ENCODE data around the gene CHRNG.
"Not testable (repeated sequence)": the region's sequence is repeated elsewhere in the genome, so short reads cannot be mapped to it uniquely, and the experiment has no call there.

CHRNG gene

DNA sequence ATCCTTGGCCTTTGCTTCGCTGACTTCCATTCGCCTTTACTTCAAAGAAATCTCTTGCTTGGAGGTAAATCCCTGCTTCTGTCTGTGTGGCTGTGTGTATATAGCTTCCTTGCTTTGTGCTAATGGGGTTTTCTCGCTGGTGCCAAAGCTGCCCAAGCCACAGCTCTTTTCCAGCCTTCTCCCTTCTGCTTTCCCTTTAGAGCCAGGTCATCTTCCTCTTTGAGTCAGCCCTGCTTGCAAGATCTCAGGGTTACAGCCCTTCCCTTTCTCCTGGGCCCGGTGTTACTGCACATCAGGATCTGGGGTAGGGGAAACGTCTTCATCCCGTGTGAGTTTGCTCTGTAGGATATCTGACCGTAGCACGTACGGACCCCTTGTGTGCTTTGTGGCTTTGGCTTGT lies 30.0 kb downstream of the CHRNG start:
- 0 out of 2 replicates have a peak, but pooled peaks have one; percentile 23 for TF ChIP-seq POLR2AphosphoS5 (IDR thresholded peaks at IDR 0.05; ENCODE audit: low read depth, low read length)
- no peak for TF ChIP-seq PAX5 (IDR thresholded peaks at IDR 0.05; ENCODE audit: insufficient read depth, low read length, severe bottlenecking)
- FAIRE-seq (no peak), DNase-seq (ENCODE audit: insufficient read length, low spot score) (no peak)

DNA sequence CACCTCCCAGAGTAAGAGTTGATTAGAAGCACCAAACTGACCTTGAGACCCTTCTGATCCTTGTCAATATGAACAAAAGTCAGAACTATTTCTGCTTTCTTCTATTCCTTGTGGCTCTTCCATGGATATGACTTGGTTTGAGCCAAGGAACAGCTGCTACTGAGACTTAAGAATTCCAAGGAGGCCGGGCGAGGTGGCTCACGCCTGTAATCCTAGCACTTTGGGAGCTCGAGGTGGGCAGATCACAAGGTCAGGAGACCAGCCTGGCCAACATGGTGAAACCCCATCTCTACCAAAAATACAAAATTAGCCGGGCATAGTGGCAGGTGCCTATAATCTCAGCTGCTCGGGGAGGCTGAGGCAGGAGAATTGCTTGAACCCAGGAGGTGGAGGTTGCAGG lies 31.0 kb downstream of the CHRNG start:
- not testable (repeated sequence) for DNase-seq (ENCODE audit: insufficient read length, low spot score); FAIRE-seq

DNA sequence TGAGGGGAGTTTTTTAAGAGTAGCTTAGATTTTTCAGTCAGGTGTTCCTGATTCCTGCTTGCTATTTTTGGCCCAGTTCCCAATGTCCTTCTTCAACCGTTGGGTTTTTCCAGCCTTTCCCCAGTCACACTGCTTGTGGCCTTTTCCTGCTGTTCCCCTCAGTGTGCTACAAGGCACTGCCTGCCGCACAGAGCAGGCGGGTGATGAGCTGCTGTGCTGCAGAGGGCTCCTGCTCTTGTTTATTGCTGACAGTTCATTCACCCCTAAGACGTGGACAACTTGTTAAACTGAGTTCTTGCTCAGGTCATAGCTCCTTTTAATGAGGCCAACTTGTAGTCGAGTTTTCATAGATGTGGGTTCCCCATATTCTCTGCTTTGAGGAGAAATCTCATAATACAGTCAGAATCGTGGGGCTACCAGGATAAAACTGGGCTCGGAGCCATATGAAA lies 31.6 kb downstream of the CHRNG start:
- FAIRE-seq (no peak), DNase-seq (ENCODE audit: insufficient read length, low spot score) (no peak)
- TF ChIP-seq PAX5 (IDR thresholded peaks at IDR 0.05; ENCODE audit: insufficient read depth, low read length, severe bottlenecking) (no peak), TAF1 (IDR thresholded peaks at IDR 0.05; ENCODE audit: low read depth, low read length) (no peak), SPI1 (IDR thresholded peaks at IDR 0.05; ENCODE audit: low read depth, low read length) (no peak), POLR2A (IDR thresholded peaks at IDR 0.05; ENCODE audit: low read depth, low read length) (no peak), POU2F2 (IDR thresholded peaks at IDR 0.05; ENCODE audit: low read depth, low read length) (no peak), POLR2AphosphoS5 (IDR thresholded peaks at IDR 0.05; ENCODE audit: low read depth, low read length) (no peak)

DNA sequence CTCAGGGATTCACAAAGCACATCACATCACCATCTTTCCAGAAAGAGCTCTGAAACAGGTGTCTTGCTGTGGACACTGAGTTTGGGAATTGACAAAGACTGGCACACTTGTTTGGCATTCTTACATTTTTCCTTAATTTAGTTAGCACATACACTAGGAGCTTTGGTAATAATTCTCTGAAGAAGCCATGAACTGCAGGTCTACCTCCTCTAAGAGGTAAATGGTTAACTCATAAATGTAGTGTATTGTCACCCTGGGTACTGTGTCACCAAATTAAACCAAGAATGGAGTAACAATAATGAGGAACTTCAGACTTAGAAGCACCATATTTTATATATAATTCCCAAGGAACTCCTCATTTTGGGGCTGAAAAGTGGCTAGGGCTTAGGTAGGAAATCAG lies 33.5 kb downstream of the CHRNG start:
- TF ChIP-seq POU2F2 (IDR thresholded peaks at IDR 0.05; ENCODE audit: low read depth, low read length) (no peak), POLR2A (IDR thresholded peaks at IDR 0.05; ENCODE audit: low read depth, low read length) (no peak), SPI1 (IDR thresholded peaks at IDR 0.05; ENCODE audit: low read depth, low read length) (no peak), TAF1 (IDR thresholded peaks at IDR 0.05; ENCODE audit: low read depth, low read length) (no peak), POLR2AphosphoS5 (IDR thresholded peaks at IDR 0.05; ENCODE audit: low read depth, low read length) (no peak), PAX5 (IDR thresholded peaks at IDR 0.05; ENCODE audit: insufficient read depth, low read length, severe bottlenecking) (no peak)
- DNase-seq (ENCODE audit: insufficient read length, low spot score), result no peak
- FAIRE-seq, result no peak

DNA sequence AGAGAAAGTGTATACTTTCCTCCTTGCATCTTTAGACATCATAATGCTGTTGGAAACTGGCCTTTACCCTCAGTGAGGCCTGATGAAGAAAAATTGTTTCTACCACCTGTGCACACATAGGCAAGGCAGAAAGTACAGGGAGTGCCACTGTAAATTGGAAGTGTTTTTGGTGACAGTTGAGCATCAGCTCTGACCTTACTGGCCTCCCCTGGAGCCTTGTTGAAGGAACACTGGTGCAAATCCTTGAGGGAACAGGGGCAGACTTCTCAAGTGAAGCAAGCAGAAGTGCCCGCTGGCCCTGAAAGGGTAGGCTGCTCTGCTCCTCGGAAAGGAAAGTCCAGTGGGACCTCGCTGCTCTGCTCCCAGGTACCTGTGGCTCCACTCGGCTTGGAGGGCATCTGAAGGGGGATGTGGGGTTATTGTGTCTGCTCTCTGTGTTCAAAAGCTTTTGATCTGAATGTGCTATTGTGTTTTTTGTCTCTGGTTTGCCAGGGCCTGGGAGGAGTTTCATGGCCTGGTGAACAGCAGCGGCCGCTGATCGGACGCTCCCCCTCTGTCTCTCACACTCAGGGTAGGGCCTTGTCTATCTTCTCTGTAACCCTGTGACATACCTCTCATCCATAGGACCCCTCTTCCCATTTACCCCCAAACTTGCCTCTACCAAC lies 34.4 kb downstream of the CHRNG start:
- DNase-seq (ENCODE audit: insufficient read length, low spot score) (no peak), FAIRE-seq (no peak)
- TF ChIP-seq POLR2AphosphoS5 (IDR thresholded peaks at IDR 0.05; ENCODE audit: low read depth, low read length) (no peak), POLR2A (IDR thresholded peaks at IDR 0.05; ENCODE audit: low read depth, low read length) (no peak), SPI1 (IDR thresholded peaks at IDR 0.05; ENCODE audit: low read depth, low read length) (no peak), TAF1 (IDR thresholded peaks at IDR 0.05; ENCODE audit: low read depth, low read length) (no peak), POU2F2 (IDR thresholded peaks at IDR 0.05; ENCODE audit: low read depth, low read length) (no peak), PAX5 (IDR thresholded peaks at IDR 0.05; ENCODE audit: insufficient read depth, low read length, severe bottlenecking) (no peak)

DNA sequence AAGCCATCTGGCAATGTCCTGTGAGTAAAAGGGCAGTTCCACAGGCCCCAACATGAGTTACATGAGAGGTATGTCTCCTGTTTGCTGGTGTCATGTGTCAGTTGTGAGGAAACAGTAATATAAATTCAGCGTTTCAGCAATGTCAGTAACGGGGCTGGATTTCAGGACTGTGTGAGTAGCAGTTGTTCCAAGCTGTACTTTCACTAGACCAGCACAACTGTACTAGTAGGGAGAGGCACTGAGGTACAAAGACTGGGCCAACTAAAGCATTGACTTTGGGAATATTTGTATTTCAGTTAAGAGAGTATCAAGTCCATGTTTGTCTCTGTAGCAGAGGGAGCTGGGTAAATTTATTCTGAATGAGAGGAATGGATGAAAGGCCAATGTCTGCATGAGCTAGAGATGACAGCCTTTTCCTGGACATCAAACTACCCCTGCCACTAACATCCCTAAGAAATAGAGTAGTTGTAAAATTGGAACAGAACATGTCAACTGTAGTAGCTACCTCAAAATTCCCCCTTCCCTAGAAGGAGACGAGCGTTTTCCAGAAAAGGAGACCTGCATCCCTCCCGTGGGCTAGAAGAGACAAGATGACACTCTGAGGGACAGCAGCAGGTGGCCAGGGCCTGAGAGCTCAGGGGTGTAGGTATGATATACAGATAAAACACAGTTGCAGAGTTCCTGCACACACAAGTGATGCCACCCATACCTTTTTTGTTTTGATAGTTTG lies 35.3 kb downstream of the CHRNG start:
- FAIRE-seq (no peak), DNase-seq (ENCODE audit: insufficient read length, low spot score) (no peak)
- TF ChIP-seq POLR2AphosphoS5 (IDR thresholded peaks at IDR 0.05; ENCODE audit: low read depth, low read length) (no peak), PAX5 (IDR thresholded peaks at IDR 0.05; ENCODE audit: insufficient read depth, low read length, severe bottlenecking) (no peak), POLR2A (IDR thresholded peaks at IDR 0.05; ENCODE audit: low read depth, low read length) (no peak), SPI1 (IDR thresholded peaks at IDR 0.05; ENCODE audit: low read depth, low read length) (no peak), TAF1 (IDR thresholded peaks at IDR 0.05; ENCODE audit: low read depth, low read length) (no peak)

DNA sequence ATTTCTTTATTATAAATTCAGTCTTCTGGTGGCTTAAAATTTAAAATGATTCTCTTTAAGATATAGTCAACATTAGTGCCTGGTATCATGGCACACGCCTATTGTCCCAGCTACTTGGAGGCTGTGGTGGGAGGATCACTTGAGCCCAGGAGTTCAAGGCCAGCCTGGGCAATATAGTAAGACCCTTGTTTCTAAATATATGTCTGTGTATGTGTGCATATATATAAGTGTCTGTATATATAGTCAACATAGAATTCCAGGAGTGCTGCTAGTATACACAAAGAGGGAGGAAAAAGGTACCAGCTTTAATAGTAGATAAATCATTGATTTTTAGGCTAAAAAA lies 35.9 kb downstream of the CHRNG start:
- DNase-seq (ENCODE audit: insufficient read length, low spot score) (no peak), FAIRE-seq (no peak)
- TF ChIP-seq POLR2A (IDR thresholded peaks at IDR 0.05; ENCODE audit: low read depth, low read length) (no peak), POLR2AphosphoS5 (IDR thresholded peaks at IDR 0.05; ENCODE audit: low read depth, low read length) (no peak), TAF1 (IDR thresholded peaks at IDR 0.05; ENCODE audit: low read depth, low read length) (no peak), PAX5 (IDR thresholded peaks at IDR 0.05; ENCODE audit: insufficient read depth, low read length, severe bottlenecking) (no peak), SPI1 (IDR thresholded peaks at IDR 0.05; ENCODE audit: low read depth, low read length) (no peak), POU2F2 (IDR thresholded peaks at IDR 0.05; ENCODE audit: low read depth, low read length) (no peak)

DNA sequence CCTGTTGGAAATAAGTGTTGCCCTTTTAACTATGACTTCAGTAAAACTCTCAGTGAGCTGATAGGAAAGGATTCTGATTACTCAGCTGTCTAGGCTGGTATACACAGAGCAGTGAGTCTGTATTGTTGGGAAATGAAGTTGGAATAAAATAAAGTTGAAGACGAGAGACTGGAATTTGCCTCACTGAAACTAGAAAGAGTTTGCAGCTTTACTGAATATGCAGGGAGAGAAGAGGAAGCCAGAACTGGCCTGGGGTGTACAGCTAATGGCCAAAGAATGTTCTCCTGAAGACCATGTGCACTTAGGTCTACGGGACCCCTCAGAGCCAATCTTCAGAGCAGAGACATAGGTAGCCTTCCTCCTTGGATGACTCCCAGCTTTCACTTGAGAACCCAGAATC lies 37.5 kb downstream of the CHRNG start:
- DNase-seq (ENCODE audit: insufficient read length, low spot score), result no peak
- FAIRE-seq, result no peak
- no peak for TF ChIP-seq POU2F2 (IDR thresholded peaks at IDR 0.05; ENCODE audit: low read depth, low read length)
- no peak for TF ChIP-seq PAX5 (IDR thresholded peaks at IDR 0.05; ENCODE audit: insufficient read depth, low read length, severe bottlenecking)
- TF ChIP-seq POLR2A (IDR thresholded peaks at IDR 0.05; ENCODE audit: low read depth, low read length), result no peak
- TF ChIP-seq SPI1 (IDR thresholded peaks at IDR 0.05; ENCODE audit: low read depth, low read length), result no peak
- no peak for TF ChIP-seq TAF1 (IDR thresholded peaks at IDR 0.05; ENCODE audit: low read depth, low read length)
- TF ChIP-seq POLR2AphosphoS5 (IDR thresholded peaks at IDR 0.05; ENCODE audit: low read depth, low read length), result no peak

DNA sequence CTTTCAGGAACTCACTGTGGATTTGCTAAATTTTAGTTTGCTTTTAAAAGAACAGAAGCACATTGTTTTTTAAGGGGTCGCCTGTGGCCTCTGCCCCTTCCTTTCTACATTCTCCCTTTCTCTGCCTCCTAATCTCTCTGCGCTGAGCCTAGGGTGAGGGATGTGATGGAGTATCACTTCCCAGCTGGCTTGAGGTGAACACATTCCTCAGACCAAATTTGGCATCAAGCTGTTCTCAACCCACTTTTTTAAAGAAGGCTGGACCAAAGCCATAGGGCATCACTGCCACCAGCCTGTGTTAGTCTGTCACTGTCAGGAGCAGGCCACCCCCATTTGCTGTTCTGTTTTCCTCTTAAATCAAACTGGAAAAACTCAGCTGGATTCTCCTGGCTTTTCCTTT lies 38.3 kb downstream of the CHRNG start:
- DNase-seq (ENCODE audit: insufficient read length, low spot score) (no peak), FAIRE-seq (no peak)
- TF ChIP-seq POU2F2 (IDR thresholded peaks at IDR 0.05; ENCODE audit: low read depth, low read length) (no peak), SPI1 (IDR thresholded peaks at IDR 0.05; ENCODE audit: low read depth, low read length) (no peak), POLR2A (IDR thresholded peaks at IDR 0.05; ENCODE audit: low read depth, low read length) (no peak), POLR2AphosphoS5 (IDR thresholded peaks at IDR 0.05; ENCODE audit: low read depth, low read length) (no peak), PAX5 (IDR thresholded peaks at IDR 0.05; ENCODE audit: insufficient read depth, low read length, severe bottlenecking) (no peak), TAF1 (IDR thresholded peaks at IDR 0.05; ENCODE audit: low read depth, low read length) (no peak)

DNA sequence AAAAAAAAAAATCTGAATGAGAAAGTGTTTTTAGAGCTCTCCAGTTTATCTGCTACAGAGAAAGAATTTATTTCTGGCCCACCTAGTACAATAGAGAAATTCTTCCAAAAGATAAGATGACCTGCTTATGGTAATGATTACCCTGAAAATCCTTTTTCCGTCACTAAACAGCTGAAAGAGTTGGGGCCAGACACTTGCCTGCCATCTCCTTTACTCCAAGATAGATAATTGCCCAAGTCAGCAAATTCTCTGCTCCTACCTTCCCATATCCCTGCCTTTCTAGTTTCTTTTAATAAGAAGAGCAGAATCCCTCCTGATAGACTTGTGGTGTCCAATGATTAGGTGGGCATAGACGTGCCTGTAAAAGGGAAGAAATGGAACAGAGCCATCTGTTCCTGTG lies 39.1 kb downstream of the CHRNG start:
- TF ChIP-seq TAF1 (IDR thresholded peaks at IDR 0.05; ENCODE audit: low read depth, low read length) (no peak), SPI1 (IDR thresholded peaks at IDR 0.05; ENCODE audit: low read depth, low read length) (no peak), PAX5 (IDR thresholded peaks at IDR 0.05; ENCODE audit: insufficient read depth, low read length, severe bottlenecking) (no peak), POLR2AphosphoS5 (IDR thresholded peaks at IDR 0.05; ENCODE audit: low read depth, low read length) (no peak), POU2F2 (IDR thresholded peaks at IDR 0.05; ENCODE audit: low read depth, low read length) (no peak), POLR2A (IDR thresholded peaks at IDR 0.05; ENCODE audit: low read depth, low read length) (no peak)
- DNase-seq (ENCODE audit: insufficient read length, low spot score), result no peak
- FAIRE-seq, result no peak
